ENCODE data around the gene PAPPA.

PAPPA gene

DNA sequence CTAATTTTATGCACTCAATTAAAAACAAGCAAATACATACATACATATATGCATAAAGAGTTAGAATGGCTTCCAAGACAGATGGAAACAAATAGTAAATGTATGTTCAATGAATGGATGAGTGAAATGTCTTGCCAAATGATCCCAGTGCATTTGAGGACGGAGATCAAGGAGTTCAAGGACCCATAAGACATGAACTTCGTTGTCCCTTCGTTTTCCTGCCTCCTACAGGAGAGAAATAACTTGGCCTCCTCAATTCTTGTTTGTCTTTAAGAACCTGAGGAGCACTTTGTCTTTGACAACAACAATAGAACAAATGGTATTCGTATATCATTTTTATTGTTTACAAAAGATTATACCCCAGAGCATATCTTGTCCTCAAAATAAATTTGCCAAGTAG, 2.4 kb upstream of the PAPPA start:
- CTCF ChIA-PET: no interaction called here
- POLR2A ChIA-PET: no interaction called here
- DNase-seq (ENCODE audit: extremely low spot score): no peak
- TF ChIP-seq, protein P1, sequence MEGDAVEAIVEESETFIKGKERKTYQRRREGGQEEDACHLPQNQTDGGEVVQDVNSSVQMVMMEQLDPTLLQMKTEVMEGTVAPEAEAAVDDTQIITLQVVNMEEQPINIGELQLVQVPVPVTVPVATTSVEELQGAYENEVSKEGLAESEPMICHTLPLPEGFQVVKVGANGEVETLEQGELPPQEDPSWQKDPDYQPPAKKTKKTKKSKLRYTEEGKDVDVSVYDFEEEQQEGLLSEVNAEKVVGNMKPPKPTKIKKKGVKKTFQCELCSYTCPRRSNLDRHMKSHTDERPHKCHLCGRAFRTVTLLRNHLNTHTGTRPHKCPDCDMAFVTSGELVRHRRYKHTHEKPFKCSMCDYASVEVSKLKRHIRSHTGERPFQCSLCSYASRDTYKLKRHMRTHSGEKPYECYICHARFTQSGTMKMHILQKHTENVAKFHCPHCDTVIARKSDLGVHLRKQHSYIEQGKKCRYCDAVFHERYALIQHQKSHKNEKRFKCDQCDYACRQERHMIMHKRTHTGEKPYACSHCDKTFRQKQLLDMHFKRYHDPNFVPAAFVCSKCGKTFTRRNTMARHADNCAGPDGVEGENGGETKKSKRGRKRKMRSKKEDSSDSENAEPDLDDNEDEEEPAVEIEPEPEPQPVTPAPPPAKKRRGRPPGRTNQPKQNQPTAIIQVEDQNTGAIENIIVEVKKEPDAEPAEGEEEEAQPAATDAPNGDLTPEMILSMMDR (IDR thresholded peaks at IDR 0.05; ENCODE audit: control extremely low read depth, extremely low read depth, low read depth, missing control alignments): no peak

DNA sequence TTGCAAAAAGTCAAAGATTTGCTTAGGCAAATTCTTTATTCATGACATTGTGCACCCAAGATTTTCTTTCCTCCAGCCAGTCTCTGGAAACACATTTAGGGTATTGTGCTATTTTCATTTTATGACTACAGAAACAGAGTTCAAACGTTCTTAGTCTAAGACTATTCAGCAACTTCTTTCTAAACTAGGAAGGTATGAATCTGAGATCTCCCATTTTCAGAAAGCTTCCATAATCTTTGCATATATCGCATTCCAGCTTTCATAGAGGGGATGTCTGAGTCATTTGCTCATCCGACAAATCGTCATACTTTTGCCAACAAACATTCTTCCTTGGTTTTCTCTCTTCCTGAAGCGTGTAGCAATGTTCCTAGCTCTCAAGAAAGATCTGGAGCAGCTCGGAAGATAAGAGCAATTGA, 1.6 kb upstream of the PAPPA start:
- TF ChIP-seq, protein P1 (IDR thresholded peaks at IDR 0.05; ENCODE audit: control extremely low read depth, extremely low read depth, low read depth, missing control alignments): no peak
- ChIA-PET POLR2A (no interaction called here), CTCF (interaction anchor here (0.9 to 1.3 kb wide), 5 partner anchors 13 to 420 kb away, joined by 3 to 7 read pairs (median 4); no protein-coding TSS in a partner anchor)
- no peak for DNase-seq (ENCODE audit: extremely low spot score)

DNA sequence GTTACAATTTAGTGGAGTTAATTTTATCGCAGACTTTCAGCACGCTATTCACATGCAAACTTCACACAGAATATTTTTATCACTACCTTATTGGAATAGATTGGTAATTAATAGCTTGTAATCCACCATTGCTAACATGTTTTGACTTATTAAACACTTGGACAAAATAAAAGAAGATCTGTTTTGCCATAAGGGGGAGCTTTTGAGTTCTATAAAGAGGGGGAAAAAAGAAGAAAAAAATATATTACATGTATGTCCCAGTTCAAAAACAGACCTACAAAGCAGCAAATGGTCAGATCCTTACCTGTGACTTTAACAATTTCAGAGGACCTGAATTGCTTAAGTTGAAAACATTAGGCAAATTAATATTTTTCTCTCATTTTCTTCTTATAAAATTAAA, 1.2 kb upstream of the PAPPA start:
- ChIA-PET POLR2A (no interaction called here), CTCF (interaction anchor here (0.9 to 1.3 kb wide), 5 partner anchors 12 to 420 kb away, joined by 3 to 7 read pairs (median 4); no protein-coding TSS in a partner anchor)
- TF ChIP-seq, protein P1 (IDR thresholded peaks at IDR 0.05; ENCODE audit: control extremely low read depth, extremely low read depth, low read depth, missing control alignments): no peak
- no peak for DNase-seq (ENCODE audit: extremely low spot score)

DNA sequence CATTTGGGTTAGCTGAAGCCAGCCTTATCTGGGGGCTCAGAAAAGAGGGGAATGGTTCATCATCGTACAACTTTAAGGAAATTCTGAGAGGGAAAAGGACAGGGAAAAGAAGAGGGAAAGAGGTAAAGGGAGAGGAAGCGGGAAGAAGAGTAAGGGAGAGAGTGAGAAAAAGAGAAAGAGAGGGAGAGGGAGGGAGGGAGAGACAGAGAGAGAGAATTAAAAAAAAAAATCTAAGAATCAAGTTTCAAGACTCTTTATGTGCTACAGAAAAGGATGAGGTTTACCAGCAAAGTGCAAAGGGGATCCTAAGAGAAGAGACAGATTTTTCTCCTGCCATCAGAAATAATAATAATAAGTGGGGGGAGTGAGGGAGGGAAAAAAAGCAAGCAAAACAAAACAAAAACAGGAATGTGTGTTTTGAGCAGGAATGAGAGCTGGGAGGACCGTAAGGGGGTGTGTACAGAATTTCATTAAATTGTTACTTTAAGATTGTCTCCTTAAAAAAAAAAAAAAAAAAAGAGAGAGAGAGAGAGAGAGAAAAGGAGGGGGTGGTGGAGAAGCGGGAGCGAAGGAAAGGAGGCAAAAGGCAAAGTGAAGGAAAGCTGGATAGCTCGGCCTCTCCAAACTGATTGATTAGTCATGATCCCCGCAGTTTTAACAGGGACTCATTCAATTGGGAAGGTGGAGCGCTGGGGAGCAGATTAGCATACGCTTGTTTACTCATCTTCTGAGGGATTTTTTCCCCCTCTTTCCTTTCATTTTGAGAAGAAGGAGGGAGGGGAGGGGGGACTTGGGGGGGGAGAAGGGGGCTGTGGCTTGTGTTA, 438 bp upstream of the PAPPA start:
- CTCF ChIA-PET: interaction anchor here (1.0 to 1.3 kb wide), 3 partner anchors 20 to 419 kb away, joined by 4 to 7 read pairs (median 4); no protein-coding TSS in a partner anchor
- no peak for DNase-seq (ENCODE audit: extremely low spot score)
- TF ChIP-seq, protein P1 (IDR thresholded peaks at IDR 0.05; ENCODE audit: control extremely low read depth, extremely low read depth, low read depth, missing control alignments): no peak
- POLR2A ChIA-PET: no interaction called here

DNA sequence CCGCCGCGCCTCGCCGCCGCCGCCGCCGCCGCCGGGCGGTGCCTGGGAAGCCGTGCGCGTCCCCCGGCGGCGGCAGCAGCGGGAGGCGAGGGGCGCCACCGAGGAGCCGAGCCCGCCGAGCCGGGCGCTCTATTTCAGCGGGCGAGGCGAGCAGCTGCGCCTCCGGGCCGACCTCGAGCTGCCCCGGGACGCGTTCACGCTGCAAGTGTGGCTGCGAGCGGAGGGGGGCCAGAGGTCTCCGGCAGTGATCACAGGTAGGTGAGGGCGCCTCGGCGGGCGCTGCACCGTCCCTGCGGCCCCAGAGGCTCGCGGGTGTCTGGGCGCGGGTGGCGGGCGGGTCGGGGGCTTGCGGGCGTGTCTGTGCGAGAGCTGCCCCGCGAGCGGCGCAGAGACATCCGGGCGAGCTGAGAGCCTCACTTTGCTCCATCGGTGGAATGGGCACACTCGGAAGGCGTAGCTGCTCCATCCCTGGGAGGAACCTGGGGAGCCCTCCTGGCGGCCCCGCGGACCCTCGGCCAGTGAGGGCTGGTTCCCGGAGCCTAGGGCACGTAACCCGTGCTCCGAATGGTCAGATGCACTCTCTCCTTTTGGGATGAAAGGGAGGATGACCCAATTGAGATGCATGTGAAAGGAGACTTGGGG, 864 bp downstream of the PAPPA start:
- no peak for DNase-seq (ENCODE audit: extremely low spot score)
- POLR2A ChIA-PET: no interaction called here
- CTCF ChIA-PET: no interaction called here
- TF ChIP-seq, protein P1 (IDR thresholded peaks at IDR 0.05; ENCODE audit: control extremely low read depth, extremely low read depth, low read depth, missing control alignments): no peak

DNA sequence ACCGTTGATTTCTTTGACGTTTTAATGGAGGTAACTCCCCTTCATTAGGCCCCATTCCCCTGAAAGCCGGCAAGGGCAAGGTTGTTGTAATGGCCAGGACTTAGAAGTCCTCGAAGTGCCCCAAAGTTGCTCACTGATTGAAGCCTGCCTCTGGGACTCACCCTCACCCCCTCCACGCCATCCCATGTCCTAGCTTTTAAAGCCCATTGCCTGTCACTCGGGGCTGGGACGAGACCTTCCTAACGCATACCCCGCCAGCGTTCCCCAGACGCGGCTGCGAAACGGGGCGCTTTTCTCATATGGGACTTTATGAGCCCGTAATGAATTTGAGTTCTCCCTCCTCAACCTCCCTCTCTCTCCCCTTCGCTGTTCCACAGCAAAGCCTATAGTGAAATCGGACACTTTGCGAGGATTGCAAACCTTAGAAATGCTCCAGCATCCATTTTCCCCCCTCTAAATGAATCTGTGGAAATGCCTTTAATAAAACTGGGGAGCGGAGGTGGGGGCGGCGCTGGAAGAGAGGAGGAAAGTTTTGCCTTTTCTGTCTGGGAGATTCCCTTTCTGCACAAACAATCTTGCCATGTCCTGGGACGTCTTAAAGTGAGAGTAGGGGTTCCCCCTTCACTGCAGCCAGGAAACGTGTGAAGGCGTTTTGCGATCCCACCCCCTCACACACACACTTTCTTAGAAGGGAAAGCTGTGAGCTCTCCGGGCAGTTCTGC, 1.5 kb downstream of the PAPPA start:
- DNase-seq (ENCODE audit: extremely low spot score): peak; percentile 40
- ChIA-PET CTCF (no interaction called here), POLR2A (no interaction called here)
- TF ChIP-seq, protein P1 (IDR thresholded peaks at IDR 0.05; ENCODE audit: control extremely low read depth, extremely low read depth, low read depth, missing control alignments): no peak

Measured in GM10248 (cell line).